HG03159 (cell line): ENCODE data around the gene VEGFA.
"Not testable (repeated sequence)": the region's sequence is repeated elsewhere in the genome, so short reads cannot be mapped to it uniquely, and the experiment has no call there.

Experiments
- ATAC-seq: cut with Tn5 transposase; IDR thresholded peaks from one replicate; pipeline ENCODE4 v1.9.1; 2021; ENCODE audit warnings: mild to moderate bottlenecking, moderate library complexity; ENCODE audit not compliant: unreplicated experiment

Gene VEGFA

DNA sequence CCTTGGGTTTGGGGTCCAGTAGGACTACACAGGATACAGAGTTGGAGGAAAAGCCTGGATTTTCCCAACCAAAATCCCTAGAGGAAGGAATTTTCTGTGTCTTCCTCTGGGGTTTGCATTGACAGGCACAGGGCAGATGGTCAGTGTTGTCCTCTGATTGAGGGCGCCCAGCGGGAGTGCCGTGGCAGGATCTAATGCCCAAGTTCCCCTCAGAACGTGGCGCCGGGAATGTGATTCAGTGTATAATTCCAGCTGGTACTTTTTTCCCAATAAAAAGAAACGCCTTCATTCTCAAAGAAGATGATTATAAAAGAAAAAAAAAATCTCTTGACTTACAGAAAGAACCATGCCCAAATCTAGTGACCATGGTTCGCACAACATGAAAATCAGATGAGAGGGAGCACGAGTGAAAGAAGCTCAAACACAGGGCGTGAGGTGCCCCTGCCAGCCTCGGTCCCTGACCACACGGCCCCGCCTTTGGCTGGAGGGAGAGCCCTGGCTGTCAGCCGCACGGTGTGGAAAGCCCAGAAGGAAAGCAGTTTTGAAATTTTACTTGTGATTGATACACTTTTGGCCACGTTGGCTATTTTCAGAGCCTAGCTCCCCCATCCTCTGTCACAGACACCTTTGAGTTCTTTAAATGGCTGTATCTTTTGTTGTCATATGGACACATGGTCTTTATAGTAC is 31.6 kb downstream of the VEGFA start:
- ATAC-seq = no peak

GRCh38 chr6:43803055-43803782 is 33.2 kb downstream of the VEGFA start:
- ATAC-seq = no peak

DNA sequence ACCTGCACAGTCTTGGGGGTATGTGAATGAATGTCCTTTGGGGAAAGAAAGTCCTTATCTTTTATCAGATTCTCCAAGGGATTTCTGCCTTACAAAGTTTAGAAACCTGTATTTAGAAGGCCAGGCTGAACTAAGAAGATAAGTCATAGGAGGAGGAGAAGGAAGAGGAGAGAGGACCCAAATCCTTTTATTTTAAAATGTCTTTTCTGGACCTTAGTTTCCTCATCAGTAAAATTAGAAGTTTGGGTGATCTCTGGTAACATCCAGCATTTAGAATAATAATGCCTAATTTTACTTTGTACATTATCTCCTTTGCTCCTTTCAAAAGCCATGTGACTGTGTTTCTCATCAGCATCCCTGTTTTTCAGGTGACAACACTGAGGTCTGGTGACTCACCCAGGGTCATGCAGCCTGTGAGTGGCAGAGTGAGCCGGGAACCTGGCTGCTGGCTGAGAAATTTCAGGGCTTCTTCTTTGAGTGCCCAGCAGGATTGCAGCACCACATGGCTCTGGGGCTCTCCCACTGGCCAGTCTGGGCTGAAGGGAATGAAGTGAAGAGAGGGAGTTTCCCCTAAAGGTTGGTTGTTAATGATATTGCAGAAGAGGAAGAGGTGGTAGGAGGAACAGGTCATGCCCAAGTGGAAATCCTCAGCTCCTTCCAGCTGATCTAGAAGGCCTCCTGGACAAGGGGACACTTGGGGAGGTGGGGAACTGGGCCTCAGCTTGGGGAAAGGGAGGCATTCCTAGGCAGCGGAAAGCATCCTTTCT is 34.0 kb downstream of the VEGFA start:
- no peak for ATAC-seq

- ATAC-seq = no peak
These were observed 34.7 kb downstream of the VEGFA start for GRCh38 chr6:43804550-43805223.

- ATAC-seq = no peak
These were observed 35.7 kb downstream of the VEGFA start for GRCh38 chr6:43805699-43806042.

GRCh38 chr6:43806043-43806757 is 36.2 kb downstream of the VEGFA start:
- ATAC-seq = no peak

- ATAC-seq = no peak
These were observed 36.8 kb downstream of the VEGFA start for GRCh38 chr6:43806758-43807227.

- ATAC-seq = no peak
These were observed 37.4 kb downstream of the VEGFA start for GRCh38 chr6:43807228-43808061.

DNA sequence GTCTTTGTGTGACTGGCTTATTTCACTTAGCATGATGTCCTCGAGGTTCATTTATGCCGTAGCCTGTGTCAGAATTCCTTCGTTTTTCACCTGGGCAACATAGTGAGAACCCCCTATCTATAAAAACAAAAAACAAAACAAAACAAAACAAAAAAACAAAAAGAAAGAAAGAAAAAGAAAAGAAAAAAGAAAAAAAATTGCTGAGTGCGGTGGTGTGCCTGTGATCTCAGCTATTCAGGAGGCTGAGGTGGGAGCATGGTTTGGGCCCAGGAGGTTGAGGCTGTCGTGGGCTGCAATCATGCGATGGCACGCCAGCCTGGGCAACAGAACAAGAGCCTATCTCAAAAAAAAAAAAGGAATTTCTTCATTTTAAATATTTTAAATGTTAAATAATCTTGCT is 38.4 kb downstream of the VEGFA start:
- no peak for ATAC-seq

DNA sequence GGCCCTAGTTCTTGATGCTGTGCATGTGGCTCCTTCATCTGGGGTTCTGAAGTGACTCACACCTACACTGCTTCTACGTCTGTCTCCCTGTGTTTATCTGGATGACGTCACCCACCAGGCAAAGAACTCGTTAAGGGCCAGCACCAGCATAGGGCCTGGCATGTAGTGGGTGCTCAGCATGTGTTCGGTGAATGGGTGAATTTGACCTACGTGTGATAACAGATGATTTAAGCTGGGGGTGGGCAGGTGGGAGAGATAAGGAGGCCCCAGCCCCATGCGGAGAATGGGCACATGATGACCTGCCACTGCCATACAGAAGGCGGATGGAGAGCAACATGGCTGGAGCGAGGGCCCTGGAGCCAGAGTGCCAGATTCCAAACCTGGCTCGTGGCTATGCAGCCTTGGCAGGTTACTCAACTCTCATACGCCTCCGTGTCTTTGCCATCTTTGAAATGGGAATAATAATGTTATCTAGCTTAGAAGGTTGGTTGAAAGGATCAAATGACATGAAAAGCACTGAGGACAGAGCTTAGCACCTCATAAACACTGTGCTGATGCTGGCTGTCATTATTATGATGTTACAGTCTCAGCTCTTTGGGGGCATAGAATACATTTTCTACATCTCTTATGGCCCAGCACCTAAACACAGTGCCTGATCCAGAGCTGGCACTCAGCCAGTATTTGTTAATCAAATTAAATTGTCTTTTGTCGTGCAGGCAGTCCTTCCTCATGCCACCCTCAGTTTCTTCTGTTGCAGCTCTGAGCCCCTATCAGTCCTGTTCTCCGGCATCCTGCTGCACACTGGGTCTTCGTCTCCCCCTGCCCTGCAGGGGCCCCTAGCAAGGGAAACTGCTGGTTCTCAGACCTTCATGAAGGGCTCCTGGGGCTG is 39.6 kb downstream of the VEGFA start:
- ATAC-seq = no peak

DNA sequence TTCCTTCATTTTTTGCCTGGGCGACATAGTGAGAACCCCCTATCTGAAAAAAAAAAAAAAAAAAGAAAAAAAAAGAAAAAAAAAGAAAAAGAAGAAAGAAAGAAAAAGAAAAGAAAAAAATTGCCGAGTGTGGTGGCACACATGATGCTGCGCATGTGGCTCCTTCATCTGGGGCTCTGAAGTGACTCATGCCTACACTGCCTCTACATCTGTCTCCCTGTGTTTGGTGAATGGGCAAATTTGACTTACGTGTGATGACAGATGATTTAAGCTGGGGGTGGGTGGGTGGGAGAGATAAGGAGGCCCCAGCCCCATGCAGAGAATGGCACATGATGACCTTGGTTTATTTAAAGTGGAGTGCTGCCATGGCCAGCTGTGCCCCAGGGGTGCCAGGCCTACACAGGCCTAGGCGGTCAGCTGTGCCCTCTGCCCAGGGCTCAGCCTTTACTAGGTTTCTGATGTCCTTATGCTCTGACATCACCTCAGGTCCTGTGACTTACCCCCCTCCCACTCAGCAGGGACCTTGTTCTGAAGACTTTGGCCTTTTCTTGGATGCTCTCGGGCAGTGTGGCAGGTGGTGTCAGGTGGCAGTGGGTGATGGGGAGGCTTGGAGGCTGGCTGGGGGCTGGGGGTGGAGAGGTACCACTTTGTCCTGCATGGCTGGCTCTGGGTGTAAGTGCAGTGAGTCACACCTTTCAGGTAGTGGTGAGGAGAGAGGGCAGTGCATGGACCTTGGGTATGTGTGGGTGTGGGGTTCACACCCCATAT is 41.1 kb downstream of the VEGFA start:
- no peak for ATAC-seq

- no peak for ATAC-seq
These were observed 41.7 kb downstream of the VEGFA start for GRCh38 chr6:43811733-43812099.

GRCh38 chr6:43812850-43813578 is 43.0 kb downstream of the VEGFA start:
- no peak for ATAC-seq

DNA sequence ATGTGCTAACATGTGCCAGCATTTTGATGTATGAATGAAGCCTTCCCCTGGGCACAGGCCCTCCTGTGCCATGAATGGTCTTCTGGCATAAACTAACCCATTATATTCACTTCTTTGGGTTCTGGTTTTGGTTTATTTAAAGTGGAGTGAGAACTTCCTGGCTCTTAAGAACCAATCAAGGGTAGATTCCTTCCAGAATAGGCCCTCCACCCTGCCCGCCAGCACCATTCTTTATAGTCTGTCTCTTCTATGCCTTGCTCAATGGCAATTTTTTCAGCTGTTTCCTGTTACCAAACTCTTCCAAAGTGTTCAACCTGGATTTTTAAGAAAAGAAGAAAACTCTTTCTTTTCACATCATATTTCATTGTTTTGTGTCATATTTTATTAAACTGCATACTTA is 44.1 kb downstream of the VEGFA start:
- ATAC-seq = no peak

GRCh38 chr6:43814865-43815264 is 44.9 kb downstream of the VEGFA start:
- ATAC-seq = no peak

GRCh38 chr6:43817192-43817591 is 47.2 kb downstream of the VEGFA start:
- no peak for ATAC-seq

DNA sequence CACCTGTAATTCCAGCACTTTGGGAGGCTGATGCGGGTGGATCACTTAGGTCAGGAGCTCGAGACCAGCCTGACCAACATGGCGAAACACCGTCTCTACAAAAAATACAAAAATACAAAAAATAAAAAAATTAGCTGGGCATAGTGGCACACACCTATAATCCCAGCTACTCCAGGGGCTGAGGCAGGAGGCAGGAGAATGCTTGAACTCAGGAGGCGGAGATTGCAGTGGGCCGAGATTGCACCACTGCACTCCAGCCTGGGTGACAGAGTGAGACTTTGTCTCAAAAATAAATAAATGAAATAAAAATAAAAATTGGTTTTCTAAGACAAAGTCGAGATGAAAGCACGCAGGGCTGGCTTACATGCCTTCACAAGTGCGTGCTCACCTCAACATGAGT is 49.0 kb downstream of the VEGFA start:
- not testable (repeated sequence) for ATAC-seq
